HepG2 (cell line): ENCODE data around the gene TFDP1.

Source experiments
- BHLHE40 ChIP-seq: IDR thresholded peaks from 2 replicates; pipeline ENCODE4 v1.6.1; 2011; ENCODE audit warnings: low read length, improper control_type of control experiment
- EP300 ChIP-seq, 3 experiments: sonication (generic) in 1 of 3; formaldehyde crosslinking in 1 of 3; IDR thresholded peaks; 2 replicates each; pipeline versions ENCODE4 v1.5.1 to v1.6.1; 2011 to 2020; ENCODE audit warnings: low read depth in 2 of 3, low read length in 2 of 3, borderline replicate concordance in 1 of 3, improper control_type of control experiment in 1 of 3, mild to moderate bottlenecking in 1 of 3, missing genetic modification reagents in 1 of 3, moderate library complexity in 1 of 3
- GTF2F1 ChIP-seq: fragments of 150-350 bp; IDR thresholded peaks from 2 replicates; pipeline ENCODE4 v1.6.1; 2014; ENCODE audit warnings: low read length
- NFRKB ChIP-seq: fragments of 450-650 bp; IDR thresholded peaks from 2 replicates; pipeline ENCODE4 v1.6.1; 2017
- SOX13 ChIP-seq, 3 experiments: fragments of 450-650 bp in 1 of 3; sonication (generic) in 1 of 3; formaldehyde crosslinking in 1 of 3; IDR thresholded peaks in 2 of 3; conservative IDR thresholded peaks in 1 of 3; 2 replicates each; pipeline versions ENCODE4 v1.5.0 to v1.6.1; 2016 to 2020; ENCODE audit warnings: antibody characterized with exemption in 1 of 3, mild to moderate bottlenecking in 1 of 3, missing compliant biosample characterization in 1 of 3, missing genetic modification reagents in 1 of 3, moderate library complexity in 1 of 3
- ZNF343 ChIP-seq: sonication (generic); formaldehyde crosslinking; IDR thresholded peaks from 2 replicates; pipeline ENCODE4 v1.4.0; 2020; ENCODE audit warnings: mild to moderate bottlenecking, missing genetic modification reagents
- TF ChIP-seq, protein P1 (sequence below): sonication (generic); formaldehyde crosslinking; IDR thresholded peaks from 2 replicates; pipeline ENCODE4 v1.4.0; 2020; ENCODE audit warnings: missing genetic modification reagents, borderline replicate concordance
- TF ChIP-seq, protein P2 (sequence below): sonication (generic); formaldehyde crosslinking; IDR thresholded peaks from 2 replicates; pipeline ENCODE4 v1.8.1; 2023; ENCODE audit warnings: mild to moderate bottlenecking, inconsistent platforms, moderate library complexity, missing genetic modification reagents, borderline replicate concordance
- TF ChIP-seq, protein P3 (sequence below): sonication (generic); formaldehyde crosslinking; IDR thresholded peaks from 2 replicates; pipeline ENCODE4 v1.8.1; 2023; ENCODE audit warnings: missing genetic modification reagents, inconsistent platforms, borderline replicate concordance
- TF ChIP-seq, protein P4 (sequence below): IDR thresholded peaks from 2 replicates; pipeline ENCODE4 v1.6.1; 2016
- TF ChIP-seq, protein P5 (sequence below): sonication (generic); formaldehyde crosslinking; IDR thresholded peaks from 2 replicates; pipeline ENCODE4 v1.5.0; 2020; ENCODE audit warnings: mild to moderate bottlenecking, missing genetic modification reagents, moderate library complexity

DNA sequence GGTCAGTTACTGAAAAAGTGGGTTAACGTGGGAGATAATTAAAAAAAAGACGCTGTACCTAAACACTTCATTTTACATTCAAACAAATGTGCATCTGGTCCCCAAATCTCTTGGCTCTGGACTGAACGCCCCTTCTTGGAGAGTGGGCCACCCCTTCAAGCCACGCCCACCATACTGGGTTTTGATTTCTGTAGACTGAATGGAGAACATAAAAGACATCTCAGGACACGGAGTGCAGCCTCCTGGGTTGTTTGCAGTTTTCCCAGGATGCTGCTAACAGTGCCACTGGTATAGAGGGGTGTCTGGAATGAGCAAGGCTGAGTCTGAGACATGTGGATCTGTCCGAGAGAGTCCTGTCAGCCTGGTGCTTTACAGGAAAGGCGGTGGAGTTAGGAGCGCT, 10.6 kb downstream of the TFDP1 start:
- TF ChIP-seq, protein P1, sequence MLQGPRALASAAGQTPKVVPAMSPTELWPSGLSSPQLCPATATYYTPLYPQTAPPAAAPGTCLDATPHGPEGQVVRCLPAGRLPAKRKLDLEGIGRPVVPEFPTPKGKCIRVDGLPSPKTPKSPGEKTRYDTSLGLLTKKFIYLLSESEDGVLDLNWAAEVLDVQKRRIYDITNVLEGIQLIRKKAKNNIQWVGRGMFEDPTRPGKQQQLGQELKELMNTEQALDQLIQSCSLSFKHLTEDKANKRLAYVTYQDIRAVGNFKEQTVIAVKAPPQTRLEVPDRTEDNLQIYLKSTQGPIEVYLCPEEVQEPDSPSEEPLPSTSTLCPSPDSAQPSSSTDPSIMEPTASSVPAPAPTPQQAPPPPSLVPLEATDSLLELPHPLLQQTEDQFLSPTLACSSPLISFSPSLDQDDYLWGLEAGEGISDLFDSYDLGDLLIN (CRISPR knock-in tag) = no peak
- TF ChIP-seq, protein P2, sequence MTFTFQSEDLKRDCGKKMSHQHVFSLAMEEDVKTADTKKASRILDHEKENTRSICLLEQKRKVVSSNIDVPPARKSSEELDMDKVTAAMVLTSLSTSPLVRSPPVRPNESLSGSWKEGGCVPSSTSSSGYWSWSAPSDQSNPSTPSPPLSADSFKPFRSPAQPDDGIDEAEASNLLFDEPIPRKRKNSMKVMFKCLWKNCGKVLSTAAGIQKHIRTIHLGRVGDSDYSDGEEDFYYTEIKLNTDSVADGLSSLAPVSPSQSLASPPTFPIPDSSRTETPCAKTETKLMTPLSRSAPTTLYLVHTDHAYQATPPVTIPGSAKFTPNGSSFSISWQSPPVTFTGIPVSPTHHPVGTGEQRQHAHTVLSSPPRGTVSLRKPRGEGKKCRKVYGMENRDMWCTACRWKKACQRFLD (CRISPR knock-in tag) = no peak
- TF ChIP-seq ZNF343 (CRISPR knock-in tag) (no peak), EP300 (IDR thresholded peaks at IDR 0.05; ENCODE audit: low read depth in 2 of 2, low read length in 2 of 2) (no peak), EP300 (CRISPR knock-in tag; IDR thresholded peaks at IDR 0.05; ENCODE audit: borderline replicate concordance) (no peak), GTF2F1 (no peak), NFRKB (no peak), BHLHE40 (no peak), SOX13 (IDR thresholded peaks at IDR 0.05) (no peak), SOX13 (CRISPR knock-in tag; conservative IDR thresholded peaks at IDR 0.05 in 1 of 2, IDR thresholded peaks at IDR 0.05 in 1 of 2) (no peak)
- TF ChIP-seq, protein P3, sequence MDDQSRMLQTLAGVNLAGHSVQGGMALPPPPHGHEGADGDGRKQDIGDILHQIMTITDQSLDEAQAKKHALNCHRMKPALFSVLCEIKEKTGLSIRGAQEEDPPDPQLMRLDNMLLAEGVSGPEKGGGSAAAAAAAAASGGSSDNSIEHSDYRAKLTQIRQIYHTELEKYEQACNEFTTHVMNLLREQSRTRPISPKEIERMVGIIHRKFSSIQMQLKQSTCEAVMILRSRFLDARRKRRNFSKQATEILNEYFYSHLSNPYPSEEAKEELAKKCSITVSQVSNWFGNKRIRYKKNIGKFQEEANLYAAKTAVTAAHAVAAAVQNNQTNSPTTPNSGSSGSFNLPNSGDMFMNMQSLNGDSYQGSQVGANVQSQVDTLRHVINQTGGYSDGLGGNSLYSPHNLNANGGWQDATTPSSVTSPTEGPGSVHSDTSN (CRISPR knock-in tag) = no peak
- TF ChIP-seq, protein P4, sequence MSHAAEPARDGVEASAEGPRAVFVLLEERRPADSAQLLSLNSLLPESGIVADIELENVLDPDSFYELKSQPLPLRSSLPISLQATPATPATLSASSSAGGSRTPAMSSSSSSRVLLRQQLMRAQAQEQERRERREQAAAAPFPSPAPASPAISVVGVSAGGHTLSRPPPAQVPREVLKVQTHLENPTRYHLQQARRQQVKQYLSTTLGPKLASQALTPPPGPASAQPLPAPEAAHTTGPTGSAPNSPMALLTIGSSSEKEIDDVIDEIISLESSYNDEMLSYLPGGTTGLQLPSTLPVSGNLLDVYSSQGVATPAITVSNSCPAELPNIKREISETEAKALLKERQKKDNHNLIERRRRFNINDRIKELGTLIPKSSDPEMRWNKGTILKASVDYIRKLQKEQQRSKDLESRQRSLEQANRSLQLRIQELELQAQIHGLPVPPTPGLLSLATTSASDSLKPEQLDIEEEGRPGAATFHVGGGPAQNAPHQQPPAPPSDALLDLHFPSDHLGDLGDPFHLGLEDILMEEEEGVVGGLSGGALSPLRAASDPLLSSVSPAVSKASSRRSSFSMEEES = no peak
- TF ChIP-seq, protein P5, sequence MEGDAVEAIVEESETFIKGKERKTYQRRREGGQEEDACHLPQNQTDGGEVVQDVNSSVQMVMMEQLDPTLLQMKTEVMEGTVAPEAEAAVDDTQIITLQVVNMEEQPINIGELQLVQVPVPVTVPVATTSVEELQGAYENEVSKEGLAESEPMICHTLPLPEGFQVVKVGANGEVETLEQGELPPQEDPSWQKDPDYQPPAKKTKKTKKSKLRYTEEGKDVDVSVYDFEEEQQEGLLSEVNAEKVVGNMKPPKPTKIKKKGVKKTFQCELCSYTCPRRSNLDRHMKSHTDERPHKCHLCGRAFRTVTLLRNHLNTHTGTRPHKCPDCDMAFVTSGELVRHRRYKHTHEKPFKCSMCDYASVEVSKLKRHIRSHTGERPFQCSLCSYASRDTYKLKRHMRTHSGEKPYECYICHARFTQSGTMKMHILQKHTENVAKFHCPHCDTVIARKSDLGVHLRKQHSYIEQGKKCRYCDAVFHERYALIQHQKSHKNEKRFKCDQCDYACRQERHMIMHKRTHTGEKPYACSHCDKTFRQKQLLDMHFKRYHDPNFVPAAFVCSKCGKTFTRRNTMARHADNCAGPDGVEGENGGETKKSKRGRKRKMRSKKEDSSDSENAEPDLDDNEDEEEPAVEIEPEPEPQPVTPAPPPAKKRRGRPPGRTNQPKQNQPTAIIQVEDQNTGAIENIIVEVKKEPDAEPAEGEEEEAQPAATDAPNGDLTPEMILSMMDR (CRISPR knock-in tag) = no peak
